ENCODE data around the gene CCDC181.

The CCDC181 gene

GRCh38 chr1:169348383-169349036, 78.8 kb downstream of the CCDC181 start:
- TF ChIP-seq RAD21 (IDR thresholded peaks at IDR 0.05; ENCODE audit: low read depth), result peak; percentile 83
- TF ChIP-seq CREB1 (IDR thresholded peaks at IDR 0.05; ENCODE audit: low read depth), result no peak

GRCh38 chr1:169347688-169348382, 79.4 kb downstream of the CCDC181 start:
- TF ChIP-seq MAX (IDR thresholded peaks at IDR 0.05) (no peak), USF1 (IDR thresholded peaks at IDR 0.05) (no peak), CREB1 (IDR thresholded peaks at IDR 0.05; ENCODE audit: low read depth) (no peak), NFIC (IDR thresholded peaks at IDR 0.05) (no peak), CEBPB (IDR thresholded peaks at IDR 0.05) (no peak), TCF12 (IDR thresholded peaks at IDR 0.05; ENCODE audit: low read depth) (no peak), EGR1 (IDR thresholded peaks at IDR 0.05) (no peak), FOXM1 (IDR thresholded peaks at IDR 0.05; ENCODE audit: borderline replicate concordance, low read depth) (no peak), RAD21 (IDR thresholded peaks at IDR 0.05; ENCODE audit: low read depth) (no peak), TAF1 (IDR thresholded peaks at IDR 0.05; ENCODE audit: low read depth) (no peak)

GRCh38 chr1:169346036-169346589, 81.2 kb downstream of the CCDC181 start:
- TF ChIP-seq RAD21 (IDR thresholded peaks at IDR 0.05; ENCODE audit: low read depth) (no peak), CEBPB (IDR thresholded peaks at IDR 0.05) (no peak), TCF12 (IDR thresholded peaks at IDR 0.05; ENCODE audit: low read depth) (no peak), TEAD4 (IDR thresholded peaks at IDR 0.05) (no peak), YY1 (IDR thresholded peaks at IDR 0.05; ENCODE audit: low read depth) (no peak), USF1 (IDR thresholded peaks at IDR 0.05) (no peak), EGR1 (IDR thresholded peaks at IDR 0.05) (no peak), CREB1 (IDR thresholded peaks at IDR 0.05; ENCODE audit: low read depth) (no peak), TAF1 (IDR thresholded peaks at IDR 0.05; ENCODE audit: low read depth) (no peak), FOXM1 (IDR thresholded peaks at IDR 0.05; ENCODE audit: borderline replicate concordance, low read depth) (no peak), ZBTB7A (IDR thresholded peaks at IDR 0.05; ENCODE audit: low read depth) (no peak), EP300 (IDR thresholded peaks at IDR 0.05; ENCODE audit: borderline replicate concordance) (no peak), MAX (IDR thresholded peaks at IDR 0.05) (no peak), REST (IDR thresholded peaks at IDR 0.05; ENCODE audit: low read depth) (no peak), NFIC (IDR thresholded peaks at IDR 0.05) (no peak)

- TF ChIP-seq RAD21 (IDR thresholded peaks at IDR 0.05; ENCODE audit: low read depth) (no peak), TCF12 (IDR thresholded peaks at IDR 0.05; ENCODE audit: low read depth) (no peak), MAX (IDR thresholded peaks at IDR 0.05) (no peak), NFIC (IDR thresholded peaks at IDR 0.05) (no peak), TAF1 (IDR thresholded peaks at IDR 0.05; ENCODE audit: low read depth) (no peak), CREB1 (IDR thresholded peaks at IDR 0.05; ENCODE audit: low read depth) (no peak), REST (IDR thresholded peaks at IDR 0.05; ENCODE audit: low read depth) (no peak)
These were observed 81.8 kb downstream of the CCDC181 start for GRCh38 chr1:169345511-169345910.

Measured in Ishikawa (cell line).